Stimulated activated CD4-positive, alpha-beta T cell treated with anti-CD3 and anti-CD28 coated beads, Interleukin-12 subunit alpha, Interleukin-12 subunit beta, amount 100 ng/mL, for 4 hours (primary cell): ENCODE results near the gene IFI16.
"Not testable (repeated sequence)": the region's sequence is repeated elsewhere in the genome, so short reads cannot be mapped to it uniquely, and the experiment has no call there.

Experiments used
- DNase-seq: peaks from one replicate; pipeline ENCODE4 v3.0.0-alpha.2; 2020

Gene IFI16

DNA sequence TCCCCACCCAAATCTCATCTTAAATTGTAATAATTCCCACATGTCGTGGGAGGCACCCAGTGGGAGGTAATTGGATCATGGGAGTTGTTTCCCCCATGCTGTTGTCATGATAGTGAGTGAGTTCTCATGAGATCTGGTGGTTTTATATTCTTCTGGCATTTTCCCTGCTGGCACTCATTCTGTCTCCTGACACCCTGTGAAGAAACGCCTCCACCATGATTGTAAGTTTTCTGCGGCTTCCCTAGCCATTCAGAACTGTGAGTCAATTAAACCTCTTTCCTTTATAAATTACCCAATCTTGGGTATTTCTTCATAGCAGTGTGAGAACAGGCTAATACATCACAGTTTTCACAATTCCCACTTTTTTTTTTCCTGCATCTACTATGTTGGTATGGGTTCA lies 93.3 kb downstream of the IFI16 start:
- DNase-seq, result not testable (repeated sequence)
